Esophagus squamous epithelium (tissue), 5 donors: ENCODE results near the gene EGFLAM. TPM values are rescaled to one million over a fixed set of nuclear protein-coding genes. Genes with fewer than 3 reads are reported as not detected.
A peak's percentile ranks its signal among the peaks of the same experiment; 100 is the strongest.

ENCODE experiments used
- DNase-seq: peaks from one replicate; lab custom pipeline; 2025; lab: John Stamatoyannopoulos, UW
- H3K27ac ChIP-seq, 4 donors: fragments of 200-600 bp; sonication (generic); one replicate each; pipeline ENCODE4 v1.5.1; 2016 to 2019; ENCODE audit warnings: mild to moderate bottlenecking in 1 of 4
- H3K27me3 ChIP-seq, 4 donors: fragments of 200-600 bp; sonication (generic); 1 replicate in 3 of 4; 2 replicates in 1 of 4; pipeline versions ENCODE4 v1.5.1 to v1.6.0; 2017 to 2021; ENCODE audit warnings: antibody characterized with exemption in 1 of 4
- H3K36me3 ChIP-seq, 3 donors: fragments of 200-600 bp; sonication (generic); one replicate each; pipeline ENCODE4 v1.5.1; 2016 to 2019
- H3K4me1 ChIP-seq, 3 donors: fragments of 200-600 bp; sonication (generic); one replicate each; pipeline ENCODE4 v1.5.1; 2017 to 2019
- H3K4me3 ChIP-seq, 4 donors: fragments of 200-600 bp; sonication (generic); 1 replicate in 3 of 4; 2 replicates in 1 of 4; pipeline ENCODE4 v1.5.1; 2016 to 2019; ENCODE audit warnings: mild to moderate bottlenecking in 2 of 4, moderate library complexity in 1 of 4
- H3K9me3 ChIP-seq, 3 donors: fragments of 200-600 bp; sonication (generic); one replicate each; pipeline ENCODE4 v1.5.1; 2016 to 2019
- CTCF ChIP-seq, 6 experiments: fragments of 450-650 bp in 4 of 6; fragments of 200-600 bp in 2 of 6; sonication (generic) in 2 of 6; IDR thresholded peaks; one replicate each; pipeline ENCODE4 v1.5.1; 2016 to 2019; ENCODE audit warnings: antibody characterized with exemption in 6 of 6, mild to moderate bottlenecking in 4 of 6, moderate library complexity in 4 of 6
- POLR2A ChIP-seq, 4 donors: fragments of 450-650 bp; IDR thresholded peaks; one replicate each; pipeline ENCODE4 v1.6.1; 2017; ENCODE audit warnings: antibody characterized with exemption in 4 of 4, mild to moderate bottlenecking in 4 of 4, moderate library complexity in 3 of 4
- WGBS, 2 donors: methylation state at CpG; one replicate each; pipeline ENCODE4 v1.1.5; 2018; 5-methylcytosine and 5-hydroxymethylcytosine counted together
- intact Hi-C: fragments of 100-400 bp; cut with DNase I; formaldehyde crosslinking; loops from one replicate; pipeline ENCODE4 v1.15.0; 2022
- total RNA-seq, 4 donors: library from RNA; depleted of rRNA; stranded (reverse); fragments of >200 nt; gene quantifications; one replicate each; pipeline ENCODE4 v1.1.0, GENCODE V29; 2016
- donor health status: DM: yes; HTN: yes; CAD: no.

The EGFLAM gene
- total RNA-seq, 4 donors from 2014 or later = 0.38 to 3.3 (median 1.7) TPM

- intact Hi-C loops = no loop called here
- Histone ChIP-seq H3K4me1 (no peaks in the 10 kb centered on the region), H3K36me3 (no peaks in the 10 kb centered on the region), H3K27ac (peak overlapping the region in 1 of 4 donors; percentile 10), H3K27me3 (no peaks in the 10 kb centered on the region), H3K9me3 (no peaks in the 10 kb centered on the region), H3K4me3 (no peak overlapping the region)
- WGBS, 2 donors = 60 to 66% methylated on average over 5 of the region's 5 CpGs
- TF ChIP-seq POLR2A (IDR thresholded peaks at IDR 0.05) = no peak
- TF ChIP-seq CTCF (IDR thresholded peaks at IDR 0.05) = no peak
- no peak for DNase-seq
These were observed 111.3 kb downstream of the EGFLAM start for GRCh38 chr5:38369692-38370091.

GRCh38 chr5:38370358-38371100 is 112.2 kb downstream of the EGFLAM start:
- 78 to 80% methylated on average over 10 of the region's 11 CpGs for whole genome bisulfite sequencing, 2 donors
- TF ChIP-seq POLR2A (IDR thresholded peaks at IDR 0.05) = no peak
- TF ChIP-seq CTCF (IDR thresholded peaks at IDR 0.05) = no peak
- no peak overlapping the region for H3K4me3 ChIP-seq
- intact Hi-C loops = no loop called here
- no peaks in the 10 kb centered on the region for H3K27me3 ChIP-seq
- H3K27ac ChIP-seq = peak overlapping the region in 3 of 4 donors; percentile 7 to 42 (median 35)
- no peak for DNase-seq
- H3K36me3 ChIP-seq = no peaks in the 10 kb centered on the region
- H3K4me1 ChIP-seq = no peaks in the 10 kb centered on the region
- no peaks in the 10 kb centered on the region for H3K9me3 ChIP-seq

GRCh38 chr5:38371596-38371995 is 113.2 kb downstream of the EGFLAM start:
- peaks cover 0 to 3% (median 0%) of the 10 kb centered on the region in 4 donors for H3K27me3 ChIP-seq
- no peak for DNase-seq
- TF ChIP-seq POLR2A (IDR thresholded peaks at IDR 0.05) = no peak
- no peak for TF ChIP-seq CTCF (IDR thresholded peaks at IDR 0.05)
- H3K4me3 ChIP-seq = no peak overlapping the region
- no peak overlapping the region for H3K27ac ChIP-seq
- 68 to 69% methylated on average over 8 of the region's 8 CpGs for WGBS, 2 donors
- intact Hi-C loops = no loop called here
- H3K4me1 ChIP-seq = no peaks in the 10 kb centered on the region
- H3K36me3 ChIP-seq = no peaks in the 10 kb centered on the region
- H3K9me3 ChIP-seq = no peaks in the 10 kb centered on the region

- no peak overlapping the region for H3K27ac ChIP-seq
- no peak for TF ChIP-seq POLR2A (IDR thresholded peaks at IDR 0.05)
- no peak for TF ChIP-seq CTCF (IDR thresholded peaks at IDR 0.05)
- peaks cover 0 to 15% (median 0%) of the 10 kb centered on the region in 4 donors for H3K27me3 ChIP-seq
- H3K4me1 ChIP-seq = no peaks in the 10 kb centered on the region
- H3K36me3 ChIP-seq = no peaks in the 10 kb centered on the region
- no peaks in the 10 kb centered on the region for H3K9me3 ChIP-seq
- intact Hi-C loops = no loop called here
- no peak for DNase-seq
- 46 to 73% methylated on average over 3 of the region's 3 CpGs for WGBS, 2 donors
- no peak overlapping the region for H3K4me3 ChIP-seq
These were observed 115.4 kb downstream of the EGFLAM start for GRCh38 chr5:38373743-38374142.

- no peaks in the 10 kb centered on the region for H3K9me3 ChIP-seq
- no peaks in the 10 kb centered on the region for H3K36me3 ChIP-seq
- H3K4me1 ChIP-seq = peaks cover 0 to 5% (median 0%) of the 10 kb centered on the region in 3 donors
- H3K4me3 ChIP-seq = no peak overlapping the region
- no peak overlapping the region for H3K27ac ChIP-seq
- TF ChIP-seq CTCF (IDR thresholded peaks at IDR 0.05) (no peak), POLR2A (IDR thresholded peaks at IDR 0.05) (no peak)
- H3K27me3 ChIP-seq = peaks cover 0 to 21% (median 0%) of the 10 kb centered on the region in 4 donors
- intact Hi-C loops = no loop called here
- no peak for DNase-seq
- WGBS, 2 donors = 71 to 88% methylated on average over 1 of the region's 1 CpG
These were observed 117.1 kb downstream of the EGFLAM start for GRCh38 chr5:38375423-38375822.
